ENCODE data around the gene PAX8.

Gene PAX8

GRCh38 chr2:113180131-113180946 lies 98.4 kb downstream of the PAX8 start:
- no peak for DNase-seq

- DNase-seq = no peak
These were observed 99.2 kb downstream of the PAX8 start for GRCh38 chr2:113179446-113180045.

- no peak for DNase-seq
These were observed 99.8 kb downstream of the PAX8 start for GRCh38 chr2:113178891-113179290.

- DNase-seq = no peak
These were observed 100.5 kb downstream of the PAX8 start for GRCh38 chr2:113178069-113178746.

GRCh38 chr2:113176696-113177355 lies 101.9 kb downstream of the PAX8 start:
- no peak for DNase-seq

GRCh38 chr2:113175736-113176695 lies 102.7 kb downstream of the PAX8 start:
- no peak for DNase-seq

GRCh38 chr2:113175042-113175628 lies 103.6 kb downstream of the PAX8 start:
- no peak for DNase-seq

GRCh38 chr2:113174376-113174750 lies 104.4 kb downstream of the PAX8 start:
- no peak for DNase-seq

GRCh38 chr2:113173542-113174375 lies 105.0 kb downstream of the PAX8 start, which contains the start of gene PSD4:
TSS of gene PSD4 (plus strand) at chr2:113173971. CDS start at chr2:113182457, 8,486 bp downstream.
- no peak for DNase-seq

GRCh38 chr2:113172721-113173541 lies 105.8 kb downstream of the PAX8 start:
- no peak for DNase-seq

GRCh38 chr2:113171334-113172075 lies 107.2 kb downstream of the PAX8 start:
- DNase-seq = no peak

GRCh38 chr2:113169586-113169985 lies 109.1 kb downstream of the PAX8 start:
- no peak for DNase-seq

- DNase-seq = no peak
These were observed 109.7 kb downstream of the PAX8 start for GRCh38 chr2:113169002-113169530.

- no peak for DNase-seq
These were observed 110.8 kb downstream of the PAX8 start for GRCh38 chr2:113167962-113168340.

GRCh38 chr2:113167115-113167932 lies 111.4 kb downstream of the PAX8 start:
- DNase-seq = no peak

- no peak for DNase-seq
These were observed 112.5 kb downstream of the PAX8 start for GRCh38 chr2:113166187-113166645.

All from NCI-H1105 (cell line).